ENCODE measurements around the gene SLC5A9.
"Not testable (repeated sequence)": the region's sequence is repeated elsewhere in the genome, so short reads cannot be mapped to it uniquely, and the experiment has no call there.

Gene SLC5A9

GRCh38 chr1:48222501-48223242 lies at the start of gene SLC5A9:
Gene SLC5A9 (plus strand): TSS chr1:48222716. CDS start chr1:48222737, 21 bp downstream.
- no peak for DNase-seq (ENCODE audit: low spot score)

DNA sequence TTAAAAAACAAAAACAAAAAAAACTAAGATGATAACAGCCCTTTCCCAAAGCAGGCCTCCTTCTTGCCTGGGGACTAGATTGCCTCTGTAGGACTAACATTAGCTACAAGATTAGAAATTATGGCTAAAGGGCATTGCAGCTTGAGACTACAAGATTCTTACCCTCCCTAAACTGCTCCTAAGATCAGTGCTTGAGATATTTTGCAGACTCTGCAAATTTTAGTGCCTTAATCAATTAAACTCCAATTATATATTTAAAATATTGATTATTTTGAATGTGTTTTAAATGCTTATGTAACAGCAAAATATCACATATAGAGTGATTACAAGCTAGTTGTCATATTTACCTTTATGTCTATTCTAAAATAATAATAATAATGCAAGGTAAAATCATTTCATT lies 47.4 kb upstream of the SLC5A9 start:
- no peak for DNase-seq (ENCODE audit: low spot score)

DNA sequence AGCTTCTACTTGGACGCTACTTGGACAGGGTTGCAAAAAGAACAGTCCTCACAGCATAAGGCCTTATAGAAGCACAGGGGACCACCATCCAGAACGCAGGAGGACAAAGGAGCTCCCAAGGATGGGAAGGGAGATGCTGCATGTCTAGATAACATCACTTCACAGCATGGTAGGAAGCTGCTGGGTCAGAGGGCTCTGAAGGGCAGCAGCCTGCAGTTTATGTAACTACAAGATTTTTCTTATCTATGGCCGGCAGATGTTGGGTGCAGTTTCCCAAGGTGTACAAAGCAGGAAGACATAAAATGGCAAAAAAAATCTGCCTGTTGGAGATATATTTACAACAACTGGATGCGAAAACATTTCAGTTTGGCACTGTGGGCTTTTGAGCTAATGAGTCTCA lies 45.3 kb upstream of the SLC5A9 start:
- DNase-seq (ENCODE audit: low spot score) = no peak

DNA sequence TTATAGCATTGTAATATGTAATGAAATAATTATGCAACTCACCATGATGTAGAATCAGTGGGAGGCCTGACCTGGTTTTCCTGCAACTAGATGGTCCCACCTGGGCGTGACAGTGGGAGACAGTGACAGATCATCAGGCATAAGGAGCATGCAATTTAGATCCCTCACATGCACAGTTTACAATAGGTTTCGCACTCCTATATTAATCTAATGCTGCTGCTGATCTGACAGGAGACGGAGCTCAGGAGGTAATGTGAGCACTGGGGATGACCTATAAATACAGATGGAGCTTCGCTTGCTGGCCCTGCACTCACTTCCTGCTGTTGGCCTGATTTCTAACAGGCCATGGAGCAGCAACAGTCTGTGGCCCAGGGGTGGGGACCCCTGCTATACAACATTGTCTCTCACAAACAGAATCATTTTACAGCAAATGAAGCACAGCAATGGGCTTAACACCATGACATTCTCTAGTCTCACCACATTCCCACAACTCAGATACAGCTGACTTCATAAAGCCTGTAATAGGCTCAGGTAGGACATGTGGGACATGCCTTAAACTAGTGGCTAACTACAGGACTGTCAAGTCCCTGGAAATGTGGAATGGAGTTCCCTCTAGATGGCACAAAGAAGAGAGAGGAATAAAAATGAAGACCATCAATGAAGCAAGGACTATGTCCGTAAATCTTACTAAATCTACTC lies 40.7 kb upstream of the SLC5A9 start:
- no peak for DNase-seq (ENCODE audit: low spot score)

- DNase-seq (ENCODE audit: low spot score) = no peak
Measured at GRCh38 chr1:48182439-48182838, 40.1 kb upstream of the SLC5A9 start.

DNA sequence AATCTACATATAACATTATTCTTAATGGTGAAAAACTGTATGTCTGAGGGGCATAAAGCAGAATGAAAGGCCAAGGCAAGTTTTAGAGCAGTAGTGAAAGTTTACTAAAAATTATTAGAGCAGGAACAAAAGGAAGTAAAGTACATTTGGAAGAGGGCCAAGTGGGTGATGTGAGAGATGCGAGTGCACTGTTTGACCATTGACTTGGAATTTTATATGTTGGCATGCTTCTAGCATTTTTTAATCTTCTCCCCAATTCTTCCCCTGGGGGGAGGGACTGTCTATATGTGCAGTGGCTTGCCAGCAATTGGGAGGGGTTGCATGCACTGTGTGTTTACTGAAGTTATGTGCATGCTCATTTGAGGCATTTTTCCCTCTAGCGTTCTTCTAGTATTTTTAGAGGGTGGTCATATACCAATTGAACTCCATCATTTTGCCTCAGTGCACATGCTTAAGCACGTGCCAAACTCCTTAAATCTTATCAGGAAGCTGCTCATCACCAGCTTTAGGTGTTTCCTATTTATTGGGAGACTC lies 36.1 kb upstream of the SLC5A9 start:
- DNase-seq (ENCODE audit: low spot score) = no peak

- no peak for DNase-seq (ENCODE audit: low spot score)
Measured at GRCh38 chr1:48187969-48188563, 34.5 kb upstream of the SLC5A9 start.

- no peak for DNase-seq (ENCODE audit: low spot score)
Measured at GRCh38 chr1:48190881-48191280, 31.6 kb upstream of the SLC5A9 start.

GRCh38 chr1:48194801-48195200 lies 27.7 kb upstream of the SLC5A9 start:
- DNase-seq (ENCODE audit: low spot score) = no peak

GRCh38 chr1:48196237-48196636 lies 26.3 kb upstream of the SLC5A9 start:
- no peak for DNase-seq (ENCODE audit: low spot score)

DNA sequence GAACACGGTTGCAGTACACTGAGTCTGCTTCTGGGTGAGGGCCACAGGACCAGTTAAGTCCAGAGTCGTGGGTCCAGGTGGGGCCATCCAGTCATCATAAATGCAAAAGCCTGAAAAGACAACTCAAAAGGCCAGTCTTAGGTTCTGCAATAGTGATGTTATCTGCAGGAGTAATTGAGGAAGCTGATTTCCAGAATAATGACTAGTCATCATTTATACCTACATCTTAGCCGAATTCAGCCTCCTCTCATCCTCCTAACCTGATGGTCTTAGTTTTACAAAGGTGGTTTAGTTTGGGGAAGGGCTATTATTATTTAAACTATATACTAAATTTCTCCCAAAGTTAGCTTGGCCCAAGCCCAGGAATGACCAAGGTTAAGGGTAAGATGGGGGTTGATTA lies 23.5 kb upstream of the SLC5A9 start:
- no peak for DNase-seq (ENCODE audit: low spot score)

DNA sequence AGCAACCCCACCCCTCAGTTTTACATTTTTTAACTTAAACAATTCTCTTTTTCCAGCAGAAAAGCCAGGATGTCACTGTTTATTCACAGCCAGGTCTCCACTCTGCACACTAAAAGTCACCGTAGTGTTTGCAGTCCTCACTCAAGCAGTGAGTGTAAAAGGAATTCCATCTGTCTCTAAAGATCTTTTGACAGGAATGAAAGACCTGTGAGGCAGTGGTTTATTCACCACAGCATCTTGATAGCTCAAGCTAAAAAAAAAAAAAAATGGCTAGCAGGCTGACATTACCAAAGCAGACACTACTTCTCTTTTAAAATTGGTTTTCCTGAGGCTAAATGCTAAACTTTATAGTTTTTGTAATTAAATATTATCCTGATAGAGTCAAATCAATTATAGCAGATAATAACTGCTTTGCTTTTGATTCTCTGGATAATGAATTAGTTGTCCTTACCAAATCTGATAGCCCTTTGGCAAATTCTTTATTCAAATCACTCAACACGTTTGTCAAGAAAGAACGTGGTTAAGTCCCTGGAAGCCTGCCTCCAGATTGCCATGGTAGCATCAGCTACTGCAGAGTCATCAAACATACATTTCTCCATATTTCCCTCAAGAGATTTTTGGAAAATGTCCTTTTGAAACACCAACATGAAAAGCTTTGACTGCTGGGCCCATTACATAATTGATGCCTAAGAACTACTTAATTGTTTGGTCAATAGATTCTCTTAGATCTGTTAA lies 22.2 kb upstream of the SLC5A9 start:
- DNase-seq (ENCODE audit: low spot score) = no peak

GRCh38 chr1:48202030-48202752 lies 20.3 kb upstream of the SLC5A9 start:
- peak; percentile 45 for DNase-seq (ENCODE audit: low spot score)

GRCh38 chr1:48203287-48203900 lies 19.1 kb upstream of the SLC5A9 start:
- DNase-seq (ENCODE audit: low spot score) = no peak

DNA sequence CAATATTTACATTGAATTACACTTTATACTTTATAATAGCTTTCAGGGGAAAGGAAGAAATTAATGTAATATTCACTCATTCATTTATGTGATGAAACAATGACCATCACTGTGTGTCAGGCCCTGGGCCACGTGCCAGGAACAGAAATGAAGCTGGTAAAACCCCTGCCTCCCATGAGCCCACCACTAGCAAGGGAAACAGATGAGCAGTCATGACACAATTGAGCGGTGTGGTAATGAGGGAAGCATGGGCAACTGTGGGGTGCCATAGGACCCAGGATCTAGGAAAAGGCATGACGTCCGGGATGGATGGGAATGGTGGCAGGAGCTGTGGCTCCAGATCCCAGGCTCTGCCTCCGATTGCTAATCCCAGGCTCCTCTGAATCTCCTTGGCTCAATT lies 17.0 kb upstream of the SLC5A9 start:
- DNase-seq (ENCODE audit: low spot score) = no peak

DNA sequence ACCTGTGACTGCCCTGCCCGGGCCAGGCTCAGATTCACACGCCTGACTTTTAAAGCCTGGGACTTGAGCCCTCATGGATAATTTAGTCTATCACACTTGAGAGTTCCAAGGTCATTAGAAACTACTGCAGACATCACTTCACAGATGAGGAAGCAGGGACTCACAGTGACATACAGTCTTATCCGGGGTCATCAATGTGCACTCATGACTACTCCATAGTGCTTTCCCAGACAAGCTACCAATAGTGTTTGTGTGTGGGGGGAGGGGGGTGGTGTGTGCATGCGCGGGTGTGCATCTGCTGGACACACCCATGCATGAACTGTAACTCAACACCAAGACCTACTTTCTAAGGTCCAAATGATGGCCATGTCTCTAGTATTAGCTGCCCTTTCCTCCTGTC lies 16.1 kb upstream of the SLC5A9 start:
- no peak for DNase-seq (ENCODE audit: low spot score)

DNA sequence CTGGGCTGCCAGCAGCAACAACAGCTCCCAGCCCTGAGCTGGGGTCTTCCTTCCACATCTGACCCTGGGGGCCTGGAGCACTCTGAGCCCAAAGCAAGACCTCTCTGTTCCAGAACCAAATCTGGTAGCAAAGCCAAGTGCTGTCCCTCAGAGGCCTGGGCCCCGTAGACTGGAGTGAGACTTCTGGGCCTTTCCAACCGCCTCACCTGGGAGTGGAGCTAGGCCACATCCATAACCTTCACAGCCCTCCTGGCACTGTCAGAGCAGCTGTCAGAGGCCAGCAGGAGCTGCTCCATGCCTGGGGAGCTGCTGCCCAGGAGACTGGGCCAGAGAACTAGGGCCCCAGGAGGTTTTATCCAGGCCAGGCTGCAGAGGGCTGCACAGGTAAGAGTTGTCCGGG lies 15.4 kb upstream of the SLC5A9 start:
- DNase-seq (ENCODE audit: low spot score) = no peak

DNA sequence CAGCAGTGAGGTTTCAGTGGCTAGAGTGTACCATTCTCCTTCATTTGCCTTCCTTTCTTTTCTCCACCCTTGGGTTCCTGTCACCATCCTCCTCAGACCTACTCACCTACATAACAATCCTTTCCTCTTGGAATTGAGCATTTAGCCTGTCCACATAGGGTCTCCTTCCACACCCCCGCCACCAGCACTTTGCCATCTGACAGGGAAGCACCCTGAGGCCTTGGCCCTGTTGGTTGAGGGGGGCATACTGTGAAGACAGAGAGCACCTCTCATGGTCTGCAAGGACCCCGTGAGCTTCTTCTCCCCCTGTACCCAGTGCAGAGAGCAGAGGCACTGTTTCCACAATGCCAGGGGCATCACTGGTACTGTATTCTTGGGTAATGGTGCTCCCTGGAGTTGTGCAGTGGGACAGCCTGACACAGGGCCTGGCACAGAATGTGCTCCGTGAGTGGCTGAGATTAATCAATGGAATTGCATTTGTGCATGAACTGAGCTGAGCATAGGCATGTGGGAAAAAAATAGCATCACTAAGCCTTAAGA lies 14.9 kb upstream of the SLC5A9 start:
- no peak for DNase-seq (ENCODE audit: low spot score)

DNA sequence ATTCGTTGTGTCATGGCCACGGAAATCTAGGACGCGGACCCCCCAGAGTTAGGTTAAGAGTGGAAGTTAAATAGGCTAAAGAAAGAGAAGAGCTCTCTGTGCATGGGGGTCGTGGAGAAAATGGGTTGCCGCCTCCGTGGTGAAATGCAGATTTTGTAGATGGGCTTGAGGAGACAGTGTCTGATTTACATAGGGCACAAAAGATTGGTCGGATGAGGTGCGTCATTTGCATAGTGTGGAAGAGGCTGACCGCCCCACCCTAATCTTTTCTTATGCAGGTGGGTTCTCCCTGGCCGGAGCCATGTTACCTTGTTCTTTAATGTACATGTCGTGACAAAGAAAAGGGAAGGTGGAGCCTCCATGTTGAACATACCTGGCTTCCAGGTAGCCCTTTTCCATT lies 14.3 kb upstream of the SLC5A9 start:
- DNase-seq (ENCODE audit: low spot score) = no peak

- no peak for DNase-seq (ENCODE audit: low spot score)
Measured at GRCh38 chr1:48208652-48209051, 13.9 kb upstream of the SLC5A9 start.

DNA sequence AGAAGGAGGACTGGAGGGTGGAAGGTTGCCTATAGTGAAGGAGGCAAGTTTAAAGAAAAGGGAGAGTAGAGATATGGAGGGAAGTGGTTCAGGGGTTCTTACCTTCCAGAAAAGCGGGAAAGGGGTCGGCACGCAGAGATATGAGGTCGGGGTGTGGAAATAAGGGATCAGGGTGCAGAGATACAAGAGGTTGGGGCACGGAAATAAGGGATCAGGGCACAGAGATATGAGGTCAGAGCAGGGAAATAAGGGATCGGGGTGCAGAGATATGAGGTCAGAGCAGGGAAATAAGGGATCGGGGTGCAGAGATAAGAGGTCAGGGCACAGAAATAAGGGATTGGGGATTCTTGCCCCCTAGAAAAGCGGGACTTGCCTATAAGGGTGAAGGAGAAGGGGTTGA lies 9.1 kb upstream of the SLC5A9 start:
- not testable (repeated sequence) for DNase-seq (ENCODE audit: low spot score)
